K562 (cell line): ENCODE results near the gene ZBTB48. TPM values are rescaled to one million over a fixed set of nuclear protein-coding genes. Genes with fewer than 3 reads are reported as not detected.

Experiments used
- ATAC-seq: fragments of 200-7000 bp; cut with Tn5 transposase; 3 replicates; pipeline ENCODE4 v1.9.1; 2020; ENCODE audit warnings: moderate library complexity
- BruUV-seq: library from RNA; stranded (reverse); fragments of 400-500 nt; replicated peaks from 2 replicates; lab custom pipeline; 2021; lab: Mats Ljungman, UMichigan
- CTCF ChIA-PET: fragments of 300-600 bp; formaldehyde crosslinking; extraction: SDS; loops from one replicate; lab custom pipeline; 2021; ENCODE audit warnings: low intra/inter-chr PET ratio; lab: Yijun Ruan, JAX
- POLR2A ChIA-PET: fragments of 300-600, 350-650 bp; sonication (Branson Sonifier 250); formaldehyde crosslinking; extraction: SDS; loops from one replicate; lab custom pipeline; 2021; ENCODE audit warnings: antibody characterized with exemption, inconsistent platforms; lab: Yijun Ruan, JAX
- DNase-seq, 4 experiments: peaks; one replicate each; pipeline versions ENCODE4 v3.0.0 to v3.0.0-alpha.2; 2011 to 2018; ENCODE audit warnings: low spot score in 3 of 4, mixed read lengths in 3 of 4; ENCODE audit errors: extremely low read depth in 1 of 4
- FAIRE-seq: peaks from 2 replicates; lab custom pipeline; 2011; peaks lifted over from hg19 to GRCh38; lab: Jason Lieb, UNC
- H2AFZ ChIP-seq: 2 replicates; pipeline ENCODE4 v1.6.0; 2011; ENCODE audit warnings: low read depth, low read length, control low read depth, inconsistent platforms
- H3K27ac ChIP-seq: fragments of 200-600 bp; 3 replicates; pipeline ENCODE4 v1.8.0; 2011; ENCODE audit warnings: low read depth, mild to moderate bottlenecking, control low read depth, inconsistent platforms, low read length, moderate library complexity, mixed read lengths; ENCODE audit errors: extremely low read depth
- H3K27me3 ChIP-seq, 2 experiments: fragments of 300-600 bp in 1 of 2; 2 replicates in 1 of 2; 3 replicates in 1 of 2; pipeline versions ENCODE4 v1.6.0 to v1.8.0; 2011; ENCODE audit warnings: inconsistent platforms in 2 of 2, low read length in 2 of 2, mild to moderate bottlenecking in 1 of 2, mixed read lengths in 1 of 2, moderate library complexity in 1 of 2; ENCODE audit not compliant: control insufficient read depth in 2 of 2, insufficient read depth in 2 of 2
- H3K36me3 ChIP-seq: fragments of 300-600 bp; 3 replicates; pipeline ENCODE4 v1.8.0; 2011; ENCODE audit warnings: mild to moderate bottlenecking, low read length, inconsistent platforms; ENCODE audit not compliant: control insufficient read depth, insufficient read depth
- H3K4me1 ChIP-seq, 2 experiments: fragments of 200-600 bp in 1 of 2; replicated peaks in 1 of 2; 2 replicates in 1 of 2; 3 replicates in 1 of 2; pipeline versions ENCODE4 v1.5.1 to v1.8.0; 2011; ENCODE audit warnings: inconsistent platforms in 2 of 2, low read length in 2 of 2, mild to moderate bottlenecking in 1 of 2, mixed read lengths in 1 of 2, moderate library complexity in 1 of 2; ENCODE audit not compliant: control insufficient read depth in 2 of 2, insufficient read depth in 2 of 2
- H3K4me2 ChIP-seq: 2 replicates; pipeline ENCODE4 v1.6.1; 2011; ENCODE audit warnings: low read length, control low read depth, inconsistent platforms, mixed read lengths; ENCODE audit not compliant: insufficient read depth
- H3K4me3 ChIP-seq: fragments of 200-600 bp; sonication (generic), shearing (Covaris generic); 2 replicates; pipeline ENCODE4 v1.5.1; 2016; ENCODE audit warnings: control low read depth, inconsistent platforms
- H3K79me2 ChIP-seq: fragments of 200-600 bp; 3 replicates; pipeline ENCODE4 v1.8.0; 2011; ENCODE audit warnings: low read length, inconsistent platforms; ENCODE audit not compliant: control insufficient read depth, insufficient read depth
- H3K9ac ChIP-seq, 2 experiments: 2 replicates each; pipeline versions ENCODE4 v1.6.0 to v1.6.1; 2011; ENCODE audit warnings: low read depth in 2 of 2, low read length in 2 of 2, control low read depth in 1 of 2, inconsistent platforms in 1 of 2, mild to moderate bottlenecking in 1 of 2, mixed read lengths in 1 of 2; ENCODE audit not compliant: insufficient read depth in 1 of 2
- H3K9me1 ChIP-seq: one replicate; pipeline ENCODE4 v1.6.0; 2011; ENCODE audit warnings: inconsistent platforms, mild to moderate bottlenecking, low read length, moderate library complexity; ENCODE audit not compliant: control insufficient read depth, insufficient read depth
- H3K9me3 ChIP-seq: replicated peaks from 2 replicates; pipeline ENCODE4 v1.5.1; 2011; ENCODE audit warnings: low read depth, low read length, inconsistent platforms; ENCODE audit not compliant: control insufficient read depth, insufficient read depth
- H4K20me1 ChIP-seq: replicated peaks from 2 replicates; pipeline ENCODE4 v1.6.1; 2011; ENCODE audit warnings: low read length, inconsistent platforms, mixed read lengths; ENCODE audit not compliant: control insufficient read depth, insufficient read depth
- ASH1L ChIP-seq: fragments of 450-650 bp; IDR thresholded peaks from 2 replicates; pipeline ENCODE4 v1.6.1; 2018; ENCODE audit warnings: borderline replicate concordance, mild to moderate bottlenecking, low read depth; ENCODE audit not compliant: partially characterized antibody
- CHD1 ChIP-seq: fragments of 200-600 bp; sonication (generic); IDR thresholded peaks from one replicate; pipeline ENCODE4 v1.6.1; 2012; ENCODE audit warnings: mild to moderate bottlenecking, moderate library complexity, low read length, inconsistent platforms
- ETV6 ChIP-seq, 3 experiments: fragments of 150-350 bp in 1 of 3; sonication (generic) in 1 of 3; formaldehyde crosslinking in 1 of 3; IDR thresholded peaks; 2 replicates each; pipeline versions ENCODE4 v1.6.1 to v1.8.0; 2014 to 2022; ENCODE audit warnings: borderline replicate concordance in 2 of 3, low read depth in 2 of 3, antibody characterized with exemption in 1 of 3, low read length in 1 of 3, mild to moderate bottlenecking in 1 of 3, missing genetic modification reagents in 1 of 3
- HDAC3 ChIP-seq: fragments of 450-650 bp; IDR thresholded peaks from 2 replicates; pipeline ENCODE4 v1.6.1; 2018; ENCODE audit warnings: borderline replicate concordance, mild to moderate bottlenecking, moderate library complexity; ENCODE audit not compliant: partially characterized antibody
- IFI16 ChIP-seq: fragments of 250-450 bp; sonication (Bioruptor Pico); IDR thresholded peaks from 2 replicates; pipeline ENCODE4 v2.1.2; 2022; ENCODE audit warnings: mild to moderate bottlenecking, inconsistent platforms
- MED1 ChIP-seq: sonication (generic); formaldehyde crosslinking; IDR thresholded peaks from 2 replicates; pipeline ENCODE4 v1.8.1; 2023; ENCODE audit warnings: missing genetic modification reagents, borderline replicate concordance
- MEF2D ChIP-seq: conservative IDR thresholded peaks from 2 replicates; pipeline ENCODE4 v1.6.1; 2016; ENCODE audit warnings: low read depth, missing genetic modification characterization, missing compliant biosample characterization
- MYC ChIP-seq, 2 experiments: fragments of 250-450 bp in 1 of 2; sonication (Bioruptor Pico) in 1 of 2; IDR thresholded peaks; 2 replicates each; pipeline versions ENCODE4 v1.5.1 to v1.6.1; 2012 to 2021; ENCODE audit warnings: low read depth in 2 of 2, borderline replicate concordance in 1 of 2, improper control_type of control experiment in 1 of 2, low read length in 1 of 2, mild to moderate bottlenecking in 1 of 2, moderate library complexity in 1 of 2
- TEAD4 ChIP-seq, 2 experiments: sonication (generic) in 1 of 2; formaldehyde crosslinking in 1 of 2; IDR thresholded peaks; 2 replicates each; pipeline versions ENCODE4 v1.6.1 to v1.8.0; 2012 to 2022; ENCODE audit warnings: borderline replicate concordance in 1 of 2, inconsistent platforms in 1 of 2, low read length in 1 of 2, mild to moderate bottlenecking in 1 of 2, missing genetic modification reagents in 1 of 2
- ZBED1 ChIP-seq: IDR thresholded peaks from 2 replicates; pipeline ENCODE4 v1.6.1; 2014
- ZFX ChIP-seq: sonication (generic); formaldehyde crosslinking; IDR thresholded peaks from 2 replicates; pipeline ENCODE4 v1.8.0; 2022; ENCODE audit warnings: mild to moderate bottlenecking, missing genetic modification reagents, moderate library complexity
- ZKSCAN3 ChIP-seq: fragments of 250-450 bp; sonication (Bioruptor Pico); IDR thresholded peaks from 2 replicates; pipeline ENCODE4 v1.4.0; 2020
- ZNF778 ChIP-seq: fragments of 450-650 bp; formaldehyde crosslinking; IDR thresholded peaks from 2 replicates; pipeline ENCODE4 v1.4.0; 2020; ENCODE audit warnings: mild to moderate bottlenecking, moderate library complexity
- WGBS: fragments of 100-300 bp; shearing (Covaris generic); methylation state at CpG from one replicate; pipeline ENCODE4 v1.1.6; 2016; ENCODE audit warnings: low coverage, mixed read lengths; ENCODE audit not compliant: insufficient coverage; ENCODE audit errors: missing lambda C conversion rate; 5-methylcytosine and 5-hydroxymethylcytosine counted together
- in situ Hi-C: fragments of 300-500 bp; cut with MboI; formaldehyde crosslinking; loops from 4 replicates; pipeline ENCODE4 v1.15.0; 2018; ENCODE audit warnings: inconsistent platforms, mixed read lengths
- intact Hi-C: fragments of 100-400 bp; cut with micrococcal nuclease; formaldehyde crosslinking; loops from 2 replicates; pipeline ENCODE4 v1.14.2; 2022
- polyA plus RNA-seq, 8 experiments: library from polyadenylated mRNA; depleted of rRNA in 4 of 8; stranded (reverse) in 5 of 8; unstranded in 3 of 8; fragments of >200 nt; fragmentation: Nextera tagmentation in 2 of 8; fragmentation: Illumina TruSeq in 1 of 8; extraction: Ambion mirVana in 2 of 8; extraction: Trizol in 1 of 8; gene quantifications; 2 replicates each; pipeline versions ENCODE4 v1.2.1 to v1.2.3, GENCODE V29; 2011 to 2014; ENCODE audit warnings: inconsistent platforms in 1 of 8, missing spikeins in 1 of 8
- total RNA-seq, 7 experiments: library from RNA; depleted of rRNA in 6 of 7; stranded (reverse); fragments of >200 nt in 6 of 7; fragmentation: Illumina TruSeq in 2 of 7; extraction: Trizol in 2 of 7; gene quantifications; 2 replicates each; pipeline versions ENCODE4 v1.2.1 to v1.2.3, GENCODE V29; 2011 to 2021; ENCODE audit warnings: low replicate concordance in 1 of 7
- TF ChIP-seq, protein P1 (sequence below): sonication (generic); formaldehyde crosslinking; IDR thresholded peaks from 2 replicates; pipeline ENCODE4 v1.9.0; 2022; ENCODE audit warnings: mild to moderate bottlenecking, missing genetic modification reagents
- TF ChIP-seq, protein P2 (sequence below): fragments of 250-450 bp; sonication (Bioruptor Pico); IDR thresholded peaks from 2 replicates; pipeline ENCODE4 v1.8.0; 2021; ENCODE audit warnings: moderate library complexity, mild to moderate bottlenecking, inconsistent platforms
- TF ChIP-seq, protein P3 (sequence below): fragments of 250-450 bp; sonication (Bioruptor Pico); IDR thresholded peaks from 2 replicates; pipeline ENCODE4 v1.8.0; 2021; ENCODE audit warnings: borderline replicate concordance, mild to moderate bottlenecking, moderate library complexity; ENCODE audit not compliant: poor library complexity, severe bottlenecking

Gene ZBTB48
- total and polyA plus RNA-seq, 9 of the 15 experiments (the other 6 are each of a cell fraction or from before 2014, with no cell fraction given) = 1.9 to 66.9 (median 29.5) TPM

DNA sequence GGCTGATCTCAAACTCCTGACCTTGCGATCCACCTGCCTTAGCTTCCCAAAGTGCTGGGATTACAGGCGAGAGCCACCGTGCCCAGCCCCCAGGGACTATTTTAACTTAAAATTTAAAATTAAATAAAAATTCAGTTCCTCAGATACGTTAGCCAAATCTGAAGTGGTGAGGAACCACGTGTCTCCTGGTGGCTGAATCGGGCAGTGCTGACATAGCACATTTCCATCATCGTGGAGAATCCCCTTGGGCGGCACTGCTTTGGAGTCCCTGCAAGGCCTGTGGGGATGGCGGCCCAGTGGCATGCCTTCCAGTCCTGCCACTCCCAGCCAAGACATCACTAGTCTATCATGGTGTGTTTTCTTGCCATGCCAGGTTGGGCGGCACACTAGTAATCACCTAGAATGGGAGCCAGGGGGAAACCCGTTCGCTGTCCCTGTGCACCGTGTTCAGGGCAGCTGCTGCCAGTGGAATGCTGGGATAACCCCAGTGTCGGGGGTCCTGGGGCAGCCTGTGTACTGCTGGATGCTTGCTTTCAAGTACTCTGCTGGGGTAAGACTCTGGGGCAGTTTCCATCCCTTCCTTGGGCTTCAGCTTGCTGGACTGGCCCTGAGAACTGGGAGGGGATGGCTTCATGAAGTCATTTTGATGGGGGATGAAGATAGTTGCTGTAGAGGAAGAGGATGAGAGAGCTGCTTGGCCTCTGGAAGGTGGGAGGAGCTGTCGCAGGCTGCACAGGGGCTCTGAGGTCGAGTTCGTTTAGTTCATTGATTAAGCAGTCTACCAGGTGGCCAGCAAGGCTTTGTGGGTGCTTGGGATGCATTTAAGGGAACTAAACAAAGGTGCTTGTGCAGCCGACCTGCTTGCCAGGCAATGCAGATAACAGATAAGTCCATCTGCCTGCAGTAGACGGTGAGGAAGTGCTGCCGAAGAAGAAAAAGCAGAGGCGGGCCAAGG lies 4.6 kb downstream of the ZBTB48 start (continued):
- TF ChIP-seq TEAD4 (IDR thresholded peaks at IDR 0.05; ENCODE audit: low read length) = peak; percentile 51
- TF ChIP-seq TEAD4 (CRISPR knock-in tag; IDR thresholded peaks at IDR 0.05; ENCODE audit: borderline replicate concordance) = no peak

DNA sequence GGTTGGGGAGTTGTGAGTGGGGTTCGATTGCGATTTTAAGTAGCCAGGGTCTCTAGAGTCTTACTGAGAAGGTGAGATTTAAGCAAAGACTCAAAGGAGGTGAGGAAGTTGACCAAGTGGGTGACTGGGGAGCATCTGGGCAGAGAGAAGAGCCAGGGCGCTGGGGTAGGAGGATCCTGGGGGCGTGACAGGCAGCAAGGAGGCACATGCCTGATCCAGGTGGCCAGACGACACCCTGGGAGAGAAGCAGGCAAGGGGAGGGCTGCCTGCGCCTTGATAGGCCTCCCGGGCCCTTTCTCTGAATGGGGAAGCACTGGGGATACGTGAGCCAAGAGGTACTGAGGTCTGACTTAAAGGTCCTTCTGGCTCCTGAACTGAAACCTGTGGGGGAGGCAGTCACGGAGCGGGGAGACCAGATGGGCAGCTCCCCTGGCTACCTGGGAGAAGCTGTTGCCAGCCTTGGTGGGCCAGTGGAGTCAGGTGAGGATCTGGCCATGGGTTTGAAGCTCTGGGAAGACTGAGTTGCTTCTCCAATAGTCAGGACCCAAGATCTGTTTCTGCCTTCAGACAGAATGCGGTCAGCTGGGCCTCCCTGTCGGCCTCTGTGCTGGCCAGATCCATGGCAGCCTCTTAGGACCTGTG lies 5.4 kb downstream of the ZBTB48 start:
- intact Hi-C loops (no loop called here), in situ Hi-C loops (no loop called here)
- Histone ChIP-seq H3K4me2 (peak overlapping the region; percentile 48), H3K36me3 (peaks cover 67% of the 10 kb centered on the region; the same call in 2 of the 3 replicates), H2AFZ (no peak overlapping the region), H3K9me1 (peaks cover 19% of the 10 kb centered on the region), H3K9me3 (no peaks in the 10 kb centered on the region), H3K27ac (peak overlapping the region; percentile 13; the same call in 2 of the 3 replicates), H3K27me3 (no peaks in the 10 kb centered on the region), H4K20me1 (peaks cover 33% of the 10 kb centered on the region), H3K4me3 (no peak overlapping the region), H3K9ac (peak overlapping the region in 1 of 2 experiments; percentile 82; a peak in 2 of 4 replicates), H3K4me1 (peaks cover 36 to 72% of the 10 kb centered on the region in 2 experiments; a peak in 4 of 5 replicates), H3K79me2 (peaks cover 40% of the 10 kb centered on the region)
- ATAC-seq (peak; percentile 8), FAIRE-seq (no peak), DNase-seq (peak in 2 of 4 experiments; percentile 48 to 57)
- ChIA-PET POLR2A (interaction anchor here (0.5 to 13.4 kb wide), 3 partner anchors 15 to 85 kb away, joined by 3 to 221 read pairs (median 3); partner anchors contain the start of gene KLHL21), CTCF (no interaction called here)
- BruUV-seq = no TSS peak
- 32% methylated on average over 10 of the region's 12 CpGs for WGBS
- peak; percentile 51; the same call in 1 of the 2 replicates for TF ChIP-seq ZFX (CRISPR knock-in tag)
- no peak for TF ChIP-seq IFI16
- peak; percentile 25; the same call in 1 of the 2 replicates for TF ChIP-seq MYC (IDR thresholded peaks at IDR 0.05; ENCODE audit: low read depth, low read length)
- TF ChIP-seq MYC (CRISPR knock-in tag; IDR thresholded peaks at IDR 0.05; ENCODE audit: borderline replicate concordance, low read depth) = no peak
- TF ChIP-seq CHD1 = no peak
- no peak for TF ChIP-seq ETV6 (IDR thresholded peaks at IDR 0.05; ENCODE audit: borderline replicate concordance in 1 of 2, low read depth in 2 of 2, low read length in 1 of 2)
- TF ChIP-seq ETV6 (CRISPR knock-in tag; IDR thresholded peaks at IDR 0.05; ENCODE audit: borderline replicate concordance) = no peak
- TF ChIP-seq, protein P1, sequence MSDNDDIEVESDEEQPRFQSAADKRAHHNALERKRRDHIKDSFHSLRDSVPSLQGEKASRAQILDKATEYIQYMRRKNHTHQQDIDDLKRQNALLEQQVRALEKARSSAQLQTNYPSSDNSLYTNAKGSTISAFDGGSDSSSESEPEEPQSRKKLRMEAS (CRISPR knock-in tag) = peak; percentile 70
- no peak for TF ChIP-seq ASH1L
- TF ChIP-seq, protein P2, sequence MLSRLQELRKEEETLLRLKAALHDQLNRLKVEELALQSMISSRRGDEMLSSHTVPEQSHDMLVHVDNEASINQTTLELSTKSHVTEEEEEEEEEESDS (CRISPR knock-in tag) = no peak
- no peak for TF ChIP-seq HDAC3
- no peak for TF ChIP-seq MED1 (CRISPR knock-in tag)
- no peak for TF ChIP-seq ZKSCAN3
- TF ChIP-seq, protein P3, sequence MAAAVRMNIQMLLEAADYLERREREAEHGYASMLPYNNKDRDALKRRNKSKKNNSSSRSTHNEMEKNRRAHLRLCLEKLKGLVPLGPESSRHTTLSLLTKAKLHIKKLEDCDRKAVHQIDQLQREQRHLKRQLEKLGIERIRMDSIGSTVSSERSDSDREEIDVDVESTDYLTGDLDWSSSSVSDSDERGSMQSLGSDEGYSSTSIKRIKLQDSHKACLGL (CRISPR knock-in tag) = no peak
- no peak for TF ChIP-seq ZBED1
- no peak for TF ChIP-seq MEF2D (tag)
- TF ChIP-seq ZNF778 (CRISPR knock-in tag) = no peak
